ENCODE data around the gene EFCAB13. TPM values are rescaled to one million over a fixed set of nuclear protein-coding genes. Genes with fewer than 3 reads are reported as not detected.

Gene EFCAB13
- total RNA-seq, 4 donors from 2014 or later = 1.2 to 4.5 (median 2.8) TPM

DNA sequence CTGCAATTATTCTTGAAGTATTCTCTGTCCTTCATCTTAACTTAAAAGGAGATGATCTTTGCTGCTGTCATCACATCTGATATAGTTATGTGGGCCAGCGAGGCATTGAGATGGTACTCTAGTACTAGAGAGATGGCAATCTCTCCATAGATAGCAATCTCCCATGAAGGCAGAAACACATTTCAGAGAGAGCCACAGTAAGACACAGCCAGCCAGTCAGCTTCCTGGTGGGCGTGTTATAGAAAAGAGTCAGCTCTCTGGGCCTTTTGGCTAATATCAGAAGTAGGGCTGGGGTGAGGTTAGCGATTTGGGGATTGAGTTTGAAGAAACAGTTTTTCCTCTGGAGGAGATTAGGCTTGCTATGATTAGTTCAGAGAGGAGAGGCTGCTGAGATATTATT lies 22.6 kb upstream of the EFCAB13 start:
- TF ChIP-seq, protein P1, sequence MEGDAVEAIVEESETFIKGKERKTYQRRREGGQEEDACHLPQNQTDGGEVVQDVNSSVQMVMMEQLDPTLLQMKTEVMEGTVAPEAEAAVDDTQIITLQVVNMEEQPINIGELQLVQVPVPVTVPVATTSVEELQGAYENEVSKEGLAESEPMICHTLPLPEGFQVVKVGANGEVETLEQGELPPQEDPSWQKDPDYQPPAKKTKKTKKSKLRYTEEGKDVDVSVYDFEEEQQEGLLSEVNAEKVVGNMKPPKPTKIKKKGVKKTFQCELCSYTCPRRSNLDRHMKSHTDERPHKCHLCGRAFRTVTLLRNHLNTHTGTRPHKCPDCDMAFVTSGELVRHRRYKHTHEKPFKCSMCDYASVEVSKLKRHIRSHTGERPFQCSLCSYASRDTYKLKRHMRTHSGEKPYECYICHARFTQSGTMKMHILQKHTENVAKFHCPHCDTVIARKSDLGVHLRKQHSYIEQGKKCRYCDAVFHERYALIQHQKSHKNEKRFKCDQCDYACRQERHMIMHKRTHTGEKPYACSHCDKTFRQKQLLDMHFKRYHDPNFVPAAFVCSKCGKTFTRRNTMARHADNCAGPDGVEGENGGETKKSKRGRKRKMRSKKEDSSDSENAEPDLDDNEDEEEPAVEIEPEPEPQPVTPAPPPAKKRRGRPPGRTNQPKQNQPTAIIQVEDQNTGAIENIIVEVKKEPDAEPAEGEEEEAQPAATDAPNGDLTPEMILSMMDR (IDR thresholded peaks at IDR 0.05) = no peak
- no peak for TF ChIP-seq POLR2A (IDR thresholded peaks at IDR 0.05)
- no peak for DNase-seq (ENCODE audit: low spot score in 2 of 2)
- intact Hi-C loops (cut with DNase I; ENCODE audit: low total_unique reads) = no loop called here
- H3K4me3 ChIP-seq (ENCODE audit: low read depth, poor library complexity, severe bottlenecking) = no peak overlapping the region
- 84 to 87% methylated on average over 3 of the region's 3 CpGs for WGBS, 2 donors

DNA sequence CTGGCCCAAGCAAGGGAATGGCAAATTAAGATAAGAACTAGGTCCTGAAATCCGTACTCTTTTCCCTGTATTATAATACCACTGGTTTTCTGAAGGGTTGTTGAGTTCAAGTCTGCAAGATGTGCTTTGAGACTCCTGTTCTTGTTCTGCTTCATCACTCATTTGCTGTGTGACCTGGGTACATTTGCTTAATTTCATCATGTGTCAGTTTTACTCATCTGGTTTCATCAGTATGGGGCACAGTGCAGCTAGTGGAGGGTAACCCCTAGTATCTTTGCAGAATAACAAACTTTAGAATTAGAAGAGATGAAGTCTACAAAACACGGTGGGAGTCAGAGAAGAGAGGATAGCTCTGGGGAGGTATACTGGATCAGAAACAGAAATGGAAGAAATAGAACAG lies 21.9 kb upstream of the EFCAB13 start:
- H3K4me3 ChIP-seq (ENCODE audit: low read depth, poor library complexity, severe bottlenecking) = no peak overlapping the region
- DNase-seq (ENCODE audit: low spot score in 2 of 2) = no peak
- TF ChIP-seq, protein P1 (IDR thresholded peaks at IDR 0.05) = no peak
- no peak for TF ChIP-seq POLR2A (IDR thresholded peaks at IDR 0.05)
- WGBS, 2 donors = 91 to 93% methylated on average over 2 of the region's 2 CpGs
- intact Hi-C loops (cut with DNase I; ENCODE audit: low total_unique reads) = no loop called here

DNA sequence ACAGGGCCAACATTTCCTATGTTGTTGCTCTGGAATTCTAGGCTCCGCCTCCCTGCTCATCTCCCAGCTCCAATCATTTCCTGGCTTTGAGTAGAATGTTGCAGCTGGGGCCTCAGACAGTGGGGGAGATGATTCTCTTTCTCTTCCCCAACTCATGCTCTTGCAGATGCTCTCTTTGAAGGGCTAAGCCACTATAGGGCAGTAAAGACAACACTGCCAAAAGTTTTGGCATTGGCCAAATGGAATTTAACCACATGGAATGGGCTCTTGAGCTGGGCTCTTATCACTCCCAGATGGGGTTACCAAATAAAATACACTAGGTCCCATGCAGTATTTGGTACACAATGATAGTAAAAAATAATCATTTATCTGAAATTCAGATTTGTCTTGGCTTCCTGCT lies 19.6 kb upstream of the EFCAB13 start:
- TF ChIP-seq, protein P1 (IDR thresholded peaks at IDR 0.05) = no peak
- TF ChIP-seq POLR2A (IDR thresholded peaks at IDR 0.05) = no peak
- no peak for DNase-seq (ENCODE audit: low spot score in 2 of 2)
- H3K4me3 ChIP-seq (ENCODE audit: low read depth, poor library complexity, severe bottlenecking) = no peak overlapping the region
- 94 to 100% methylated on average over 1 of the region's 1 CpG for WGBS, 2 donors
- intact Hi-C loops (cut with DNase I; ENCODE audit: low total_unique reads) = no loop called here

DNA sequence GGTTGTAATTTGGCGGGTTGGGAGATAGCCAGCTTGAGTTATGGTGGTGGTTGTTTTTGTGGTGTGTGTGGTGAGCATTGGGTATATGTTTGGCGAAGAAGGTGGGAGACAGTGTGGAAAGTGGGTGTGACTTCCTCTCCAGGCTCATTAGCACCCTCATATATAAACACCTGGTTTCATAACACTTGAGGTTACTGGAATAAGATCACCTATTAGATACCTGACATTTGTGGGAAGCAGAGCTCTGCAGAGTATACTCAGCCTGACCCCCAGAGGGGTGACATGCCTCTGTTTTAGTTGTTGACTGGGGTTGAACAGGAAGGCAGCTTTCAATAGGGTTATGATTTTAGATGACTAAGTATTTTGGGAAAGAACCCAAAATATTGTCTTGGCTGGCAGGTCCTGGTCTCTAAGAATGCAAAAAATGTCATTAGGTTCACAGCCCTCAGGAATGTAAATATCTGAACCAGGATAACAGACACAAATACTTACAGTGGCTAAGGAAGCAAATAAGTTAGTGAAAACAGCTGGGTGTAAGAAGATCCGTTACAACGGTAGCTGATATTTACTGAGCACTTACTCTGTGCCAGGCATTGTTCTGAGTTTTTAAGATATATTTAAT lies 18.3 kb upstream of the EFCAB13 start:
- no peak for DNase-seq (ENCODE audit: low spot score in 2 of 2)
- H3K4me3 ChIP-seq (ENCODE audit: low read depth, poor library complexity, severe bottlenecking) = no peak overlapping the region
- intact Hi-C loops (cut with DNase I; ENCODE audit: low total_unique reads) = no loop called here
- WGBS, 2 donors = 36 to 51% methylated on average over 4 of the region's 4 CpGs
- no peak for TF ChIP-seq POLR2A (IDR thresholded peaks at IDR 0.05)
- TF ChIP-seq, protein P1 (IDR thresholded peaks at IDR 0.05) = no peak

DNA sequence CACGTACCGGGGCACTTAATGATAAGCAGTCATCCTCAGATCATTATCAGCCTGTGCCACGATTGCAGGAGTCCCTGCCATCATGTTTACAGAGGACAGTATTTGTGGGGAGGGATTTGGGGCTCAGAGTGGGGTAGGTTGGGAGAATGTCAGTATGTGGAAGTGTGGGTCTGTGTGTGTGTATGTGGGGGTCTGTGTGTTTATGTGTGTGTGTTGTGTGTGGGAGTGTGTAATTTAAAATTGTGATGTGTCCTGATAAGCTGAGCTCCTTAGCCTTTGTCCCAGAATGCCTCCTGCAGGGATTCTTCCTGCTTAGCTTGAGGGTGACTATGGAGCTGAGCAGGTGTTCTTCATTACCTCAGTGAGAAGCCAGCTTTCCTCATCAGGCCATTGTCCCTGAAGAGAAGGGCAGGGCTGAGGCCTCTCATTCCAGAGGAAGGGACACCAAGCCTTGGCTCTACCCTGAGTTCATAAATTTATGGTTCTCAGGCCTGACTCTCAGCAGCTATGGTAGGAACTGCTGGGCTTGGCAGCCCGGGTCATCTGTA lies 13.5 kb upstream of the EFCAB13 start:
- 62 to 64% methylated on average over 4 of the region's 4 CpGs for WGBS, 2 donors
- DNase-seq (ENCODE audit: low spot score in 2 of 2) = peak in 1 of 2 donors; percentile 36
- no peak overlapping the region for H3K4me3 ChIP-seq (ENCODE audit: low read depth, poor library complexity, severe bottlenecking)
- TF ChIP-seq POLR2A (IDR thresholded peaks at IDR 0.05) = no peak
- TF ChIP-seq, protein P1 (IDR thresholded peaks at IDR 0.05) = no peak
- intact Hi-C loops (cut with DNase I; ENCODE audit: low total_unique reads) = no loop called here

DNA sequence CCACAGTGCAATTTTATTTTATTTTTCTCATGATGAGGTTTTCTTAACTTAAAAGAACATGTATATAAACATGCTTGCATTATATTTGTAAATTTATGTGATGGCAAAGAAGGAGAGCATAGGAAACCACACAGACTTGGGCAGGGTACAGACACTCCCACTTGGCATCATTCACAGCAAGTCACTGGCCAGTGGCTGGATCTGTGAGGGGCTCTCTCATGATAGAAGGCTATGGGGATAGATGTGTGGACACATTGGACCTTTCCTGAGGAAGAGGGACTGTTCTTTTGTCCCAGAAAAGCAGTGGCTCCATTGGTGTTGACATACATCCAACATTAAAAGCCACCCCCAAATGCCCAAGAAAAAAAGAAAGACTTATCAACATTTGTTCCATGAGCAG lies 12.3 kb upstream of the EFCAB13 start:
- peak in 1 of 2 donors; percentile 59 for DNase-seq (ENCODE audit: low spot score in 2 of 2)
- TF ChIP-seq POLR2A (IDR thresholded peaks at IDR 0.05) = no peak
- TF ChIP-seq, protein P1 (IDR thresholded peaks at IDR 0.05) = no peak
- intact Hi-C loops (cut with DNase I; ENCODE audit: low total_unique reads) = no loop called here
- no peak overlapping the region for H3K4me3 ChIP-seq (ENCODE audit: low read depth, poor library complexity, severe bottlenecking)
